Naive B cell (primary cell): Measurements from ENCODE around the gene GPR55. TPM values are rescaled to one million over a fixed set of nuclear protein-coding genes. Genes with fewer than 3 reads are reported as not detected.
A peak's percentile ranks its signal among the peaks of the same experiment; 100 is the strongest.

Source experiments
- ATAC-seq, 2 donors: fragments of 150-1000 bp; cut with Tn5 transposase; 2 replicates each; pipeline ENCODE4 v1.10.0; 2021; ENCODE audit warnings: low read depth in 2 of 2, mild to moderate bottlenecking in 2 of 2, moderate library complexity in 2 of 2
- DNase-seq: peaks from one replicate; pipeline ENCODE4 v3.0.0; 2022
- H3K27ac Mint-ChIP-seq, 6 donors: one replicate each; pipeline ENCODE4 v1.8.0; 2020 to 2022; ENCODE audit warnings: mild to moderate bottlenecking in 6 of 6, mixed read lengths in 6 of 6, moderate library complexity in 5 of 6, inconsistent platforms in 2 of 6
- H3K27me3 Mint-ChIP-seq, 3 donors: one replicate each; pipeline ENCODE4 v1.8.0; 2021 to 2022; ENCODE audit warnings: mixed read lengths in 3 of 3, mild to moderate bottlenecking in 1 of 3
- H3K36me3 Mint-ChIP-seq, 2 donors: one replicate each; pipeline ENCODE4 v1.8.0; 2020 to 2022; ENCODE audit warnings: mixed read lengths in 2 of 2, inconsistent platforms in 1 of 2, mild to moderate bottlenecking in 1 of 2
- H3K4me1 Mint-ChIP-seq, 3 donors: one replicate each; pipeline ENCODE4 v1.8.0; 2020 to 2022; ENCODE audit warnings: mixed read lengths in 3 of 3, inconsistent platforms in 1 of 3, mild to moderate bottlenecking in 1 of 3, moderate library complexity in 1 of 3
- H3K4me3 Mint-ChIP-seq, 8 donors: one replicate each; pipeline ENCODE4 v1.8.0; 2020 to 2022; ENCODE audit warnings: mild to moderate bottlenecking in 8 of 8, mixed read lengths in 8 of 8, moderate library complexity in 8 of 8, inconsistent platforms in 2 of 8
- H3K9me3 Mint-ChIP-seq, 7 donors: one replicate each; pipeline ENCODE4 v1.8.0; 2020 to 2022; ENCODE audit warnings: mixed read lengths in 7 of 7, mild to moderate bottlenecking in 5 of 7, inconsistent platforms in 2 of 7, moderate library complexity in 1 of 7
- polyA plus RNA-seq, 6 donors: library from polyadenylated mRNA; unstranded; fragments of 300-500 nt; fragmentation: Illumina TruSeq; gene quantifications; one replicate each; pipeline ENCODE4 v1.2.3, GENCODE V29; 2021; ENCODE audit warnings: low read depth in 6 of 6

Gene GPR55
- polyA plus RNA-seq, 6 donors from 2014 or later, result 0.12 to 0.56 (median 0.21) TPM; not detected in 3

DNA sequence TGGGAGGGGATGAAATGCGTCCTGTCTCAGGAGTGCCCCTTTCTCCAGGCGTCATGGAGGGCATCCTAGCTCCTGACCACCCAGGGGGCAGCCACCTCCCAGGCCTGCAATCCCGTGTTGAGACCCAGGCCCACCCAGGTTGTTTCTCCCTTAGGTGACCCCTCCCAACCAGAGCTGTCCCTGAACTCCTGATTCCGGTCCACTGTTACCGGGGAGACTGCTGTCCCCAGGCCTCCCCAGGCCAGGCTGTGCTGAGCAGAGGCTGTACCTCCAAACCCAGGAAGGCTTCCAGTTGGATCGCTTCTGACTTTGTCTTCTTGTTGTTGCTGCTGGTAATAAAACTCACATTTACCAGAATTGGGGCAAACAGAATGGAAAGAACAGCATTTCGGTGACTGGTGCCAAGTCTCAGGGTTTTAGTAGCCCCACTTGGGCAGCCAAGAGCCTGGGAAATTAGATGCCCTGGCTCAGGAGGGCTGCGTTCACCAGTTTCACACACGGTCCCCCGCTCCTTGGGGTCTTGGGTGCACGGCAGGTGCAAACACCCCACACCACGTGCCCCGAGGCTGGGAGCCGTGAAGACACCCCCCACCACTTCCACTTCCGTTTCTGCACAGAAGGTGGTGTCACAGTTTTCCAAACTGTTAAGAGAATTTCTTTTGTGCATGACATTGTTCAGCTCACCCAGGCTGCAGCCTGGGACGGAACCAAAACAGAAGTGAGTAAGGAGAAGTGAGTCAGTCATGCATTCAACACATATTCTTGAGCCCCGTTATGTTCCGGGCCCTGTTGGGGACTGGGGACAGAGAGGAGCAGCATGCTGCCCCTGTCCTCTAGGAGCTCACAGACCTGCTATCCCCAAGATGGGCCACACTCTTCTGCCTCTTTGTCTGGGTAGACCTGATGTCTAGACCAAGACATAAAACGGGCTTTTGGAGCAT is 30.9 kb downstream of the GPR55 start:
- Mint-ChIP-seq H3K4me3 (peak overlapping the region in 7 of 8 donors; percentile 9 to 86 (median 59)), H3K9me3 (no peaks in the 10 kb centered on the region), H3K27me3 (peaks cover 0 to 5% (median 0%) of the 10 kb centered on the region in 3 donors), H3K4me1 (peaks cover 31 to 71% (median 55%) of the 10 kb centered on the region in 3 donors), H3K27ac (peak overlapping the region in 5 of 6 donors; percentile 81 to 96 (median 86)), H3K36me3 (no peaks in the 10 kb centered on the region)
- ATAC-seq (peak; percentile 90 to 93), DNase-seq (peak; percentile 65)

DNA sequence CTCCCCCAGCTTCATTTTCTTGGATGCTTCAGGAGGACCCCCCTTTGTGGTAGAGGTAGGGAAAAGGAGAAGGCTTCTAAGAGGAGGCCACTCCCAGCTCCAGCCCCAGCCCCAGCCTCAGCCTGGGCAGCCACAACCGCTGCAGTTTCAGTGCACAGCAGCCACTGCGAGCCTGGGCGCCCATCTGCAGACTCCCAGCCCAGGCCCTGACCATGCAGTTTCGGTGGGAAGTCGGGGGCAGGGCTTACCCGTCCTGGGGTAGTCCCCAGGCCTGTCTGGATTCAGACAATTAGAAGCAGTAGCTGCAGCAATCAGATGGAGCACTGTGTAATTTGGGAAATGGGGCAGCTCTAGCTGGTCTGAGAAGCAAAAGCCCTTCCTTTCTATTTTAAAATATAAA is 31.7 kb downstream of the GPR55 start:
- no peak for ATAC-seq
- H3K4me1 Mint-ChIP-seq, result peaks cover 31 to 75% (median 55%) of the 10 kb centered on the region in 3 donors
- H3K9me3 Mint-ChIP-seq, result peaks cover 0 to 3% (median 0%) of the 10 kb centered on the region in 7 donors
- no peak for DNase-seq
- H3K4me3 Mint-ChIP-seq, result peak overlapping the region in 5 of 8 donors; percentile 25 to 86 (median 41)
- H3K27ac Mint-ChIP-seq, result peak overlapping the region in 2 of 6 donors; percentile 14 to 32
- H3K36me3 Mint-ChIP-seq, result no peaks in the 10 kb centered on the region
- H3K27me3 Mint-ChIP-seq, result peaks cover 0 to 5% (median 0%) of the 10 kb centered on the region in 3 donors

DNA sequence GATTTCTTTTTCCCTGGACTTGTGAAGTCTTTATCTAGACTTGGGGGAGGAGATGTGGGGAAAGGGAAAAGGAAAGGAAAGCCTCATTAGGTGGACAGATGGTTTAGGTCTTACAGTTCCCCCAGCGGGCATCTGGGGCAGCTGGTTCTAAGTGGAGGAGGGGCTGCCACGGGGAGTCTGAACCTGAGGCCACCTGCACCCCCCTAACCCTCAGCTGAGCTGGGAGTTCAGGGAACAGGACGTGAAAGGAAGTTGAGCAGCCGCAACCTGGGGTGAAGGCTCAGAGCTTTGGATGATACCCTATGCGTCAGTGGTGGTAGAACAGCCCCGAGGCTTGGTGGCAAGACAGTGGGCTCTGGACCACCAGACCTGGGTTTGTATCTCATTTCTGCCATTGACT is 33.5 kb downstream of the GPR55 start:
- peak overlapping the region in 4 of 8 donors; percentile 12 to 73 (median 43) for H3K4me3 Mint-ChIP-seq
- no peak overlapping the region for H3K27ac Mint-ChIP-seq
- DNase-seq (no peak), ATAC-seq (no peak)
- H3K36me3 Mint-ChIP-seq, result no peaks in the 10 kb centered on the region
- H3K27me3 Mint-ChIP-seq, result peaks cover 0 to 5% (median 0%) of the 10 kb centered on the region in 3 donors
- H3K9me3 Mint-ChIP-seq, result peaks cover 0 to 3% (median 0%) of the 10 kb centered on the region in 7 donors
- H3K4me1 Mint-ChIP-seq, result peaks cover 25 to 70% (median 51%) of the 10 kb centered on the region in 3 donors

DNA sequence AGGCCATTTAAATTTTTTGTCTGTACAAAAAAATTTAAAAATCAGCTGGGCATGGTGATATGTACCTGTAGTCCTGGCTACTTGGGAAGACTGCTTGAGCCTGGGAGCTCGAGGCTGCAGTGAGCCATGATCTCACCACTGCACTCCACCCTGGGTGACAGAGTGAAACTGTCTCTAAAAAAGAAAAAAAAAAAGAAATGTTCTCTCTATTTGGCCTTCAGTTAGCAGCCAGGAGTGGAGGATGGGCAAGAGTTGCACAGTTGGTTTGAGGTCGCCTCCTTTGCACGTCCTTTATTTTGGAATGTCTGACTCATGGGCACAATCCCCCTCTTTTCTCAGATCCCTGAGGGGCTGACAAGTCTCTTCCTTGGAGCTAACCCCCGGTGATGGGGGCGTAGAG is 34.0 kb downstream of the GPR55 start:
- Mint-ChIP-seq H3K27me3 (peaks cover 0 to 5% (median 0%) of the 10 kb centered on the region in 3 donors), H3K4me1 (peaks cover 26 to 70% (median 51%) of the 10 kb centered on the region in 3 donors), H3K36me3 (no peaks in the 10 kb centered on the region), H3K9me3 (peaks cover 0 to 3% (median 0%) of the 10 kb centered on the region in 7 donors), H3K4me3 (peak overlapping the region in 2 of 8 donors; percentile 15 to 71), H3K27ac (no peak overlapping the region)
- ATAC-seq (no peak), DNase-seq (no peak)

DNA sequence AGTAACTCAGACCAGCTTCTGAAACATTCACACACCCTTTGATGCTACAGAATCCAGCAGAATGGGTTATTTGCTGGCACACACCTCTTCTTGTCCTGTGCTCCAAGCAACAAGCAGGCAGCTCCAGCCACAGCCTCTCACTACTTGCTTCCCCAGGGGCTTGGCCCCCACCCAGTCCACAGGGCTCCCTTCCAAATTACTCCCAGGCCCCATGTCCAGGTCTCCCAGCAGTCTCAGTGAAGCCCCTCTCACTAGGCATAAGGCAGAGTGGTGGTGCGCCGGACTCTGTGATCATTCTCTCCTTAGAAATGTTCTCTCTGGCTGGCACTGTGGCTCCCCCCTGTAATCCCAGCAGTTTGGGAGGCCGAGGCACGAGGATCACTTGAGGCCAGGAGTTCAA is 34.4 kb downstream of the GPR55 start:
- DNase-seq (no peak), ATAC-seq (no peak)
- H3K27ac Mint-ChIP-seq, result peak overlapping the region in 1 of 6 donors; percentile 76
- peaks cover 0 to 3% (median 0%) of the 10 kb centered on the region in 7 donors for H3K9me3 Mint-ChIP-seq
- H3K27me3 Mint-ChIP-seq, result peaks cover 0 to 5% (median 0%) of the 10 kb centered on the region in 3 donors
- no peaks in the 10 kb centered on the region for H3K36me3 Mint-ChIP-seq
- peaks cover 26 to 70% (median 53%) of the 10 kb centered on the region in 3 donors for H3K4me1 Mint-ChIP-seq
- peak overlapping the region in 1 of 8 donors; percentile 35 for H3K4me3 Mint-ChIP-seq

DNA sequence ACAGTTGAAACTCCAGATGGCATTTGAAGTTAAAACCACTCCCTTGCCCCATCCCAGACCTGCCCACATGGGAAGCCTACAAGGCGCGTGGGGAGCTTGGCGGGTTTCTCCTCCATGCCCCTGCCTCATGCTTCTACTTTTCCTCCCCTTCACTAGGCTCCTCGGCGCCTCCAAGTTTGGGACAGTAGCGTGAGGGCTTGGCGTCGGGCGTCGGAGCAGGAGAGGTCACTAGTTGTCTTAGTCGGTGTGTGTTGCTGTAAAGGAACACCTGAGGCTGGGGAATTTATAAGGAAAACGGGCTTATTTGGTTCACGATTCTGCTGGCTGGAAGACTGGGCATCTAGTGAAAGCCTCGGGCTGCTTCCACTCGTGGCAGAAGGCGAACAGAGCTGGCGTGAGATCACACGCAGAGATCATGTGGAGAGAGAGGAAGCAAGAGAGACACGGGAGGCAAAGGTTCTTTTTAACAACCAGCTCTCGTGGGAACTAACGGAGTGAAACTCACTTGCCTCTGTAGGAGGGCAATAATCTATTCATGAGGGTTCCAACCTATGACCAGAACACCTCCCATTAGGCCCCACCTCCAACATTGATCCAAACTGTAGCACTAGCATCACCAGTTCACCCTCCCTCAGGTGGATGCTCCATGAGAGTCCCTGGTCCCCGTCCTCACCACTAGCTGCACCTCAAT is 35.0 kb downstream of the GPR55 start:
- DNase-seq (no peak), ATAC-seq (no peak)
- Mint-ChIP-seq H3K27me3 (peaks cover 0 to 5% (median 0%) of the 10 kb centered on the region in 3 donors), H3K4me1 (peaks cover 25 to 67% (median 54%) of the 10 kb centered on the region in 3 donors), H3K27ac (peak overlapping the region in 2 of 6 donors; percentile 52 to 76), H3K9me3 (peaks cover 0 to 3% (median 0%) of the 10 kb centered on the region in 7 donors), H3K36me3 (no peaks in the 10 kb centered on the region), H3K4me3 (peak overlapping the region in 2 of 8 donors; percentile 35 to 60)

DNA sequence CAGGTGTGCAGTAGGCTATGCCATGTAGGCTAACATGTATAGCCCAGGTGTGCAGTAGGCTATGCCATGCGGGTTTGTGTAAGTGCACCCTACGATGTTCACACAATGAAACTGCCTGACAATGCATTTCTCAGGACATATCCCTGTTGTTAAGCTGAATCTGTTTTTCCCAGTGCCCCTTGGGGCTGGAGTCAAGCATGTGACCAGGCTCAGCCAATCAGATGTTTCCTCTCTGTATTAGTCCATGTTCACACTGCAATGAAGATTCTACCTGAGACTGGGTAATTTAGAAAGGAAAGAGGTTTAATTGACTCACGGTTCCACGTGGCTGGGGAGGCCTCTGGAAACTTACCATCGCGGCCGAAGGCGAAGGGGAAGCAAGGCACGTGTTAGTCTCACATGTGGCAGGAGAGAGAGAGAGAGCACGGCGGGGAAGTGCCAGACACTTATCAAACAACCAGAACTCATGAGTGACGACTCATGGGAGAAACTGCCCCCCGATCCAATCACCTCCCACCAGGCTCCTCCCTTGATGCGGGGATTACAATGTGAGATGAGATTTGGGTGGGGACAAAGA is 36.1 kb downstream of the GPR55 start:
- ATAC-seq (no peak), DNase-seq (no peak)
- H3K9me3 Mint-ChIP-seq, result peaks cover 0 to 3% (median 0%) of the 10 kb centered on the region in 7 donors
- H3K4me1 Mint-ChIP-seq, result peaks cover 16 to 59% (median 46%) of the 10 kb centered on the region in 3 donors
- peaks cover 0 to 5% (median 0%) of the 10 kb centered on the region in 3 donors for H3K27me3 Mint-ChIP-seq
- H3K36me3 Mint-ChIP-seq, result no peaks in the 10 kb centered on the region
- H3K4me3 Mint-ChIP-seq, result no peak overlapping the region
- H3K27ac Mint-ChIP-seq, result peak overlapping the region in 1 of 6 donors; percentile 42

DNA sequence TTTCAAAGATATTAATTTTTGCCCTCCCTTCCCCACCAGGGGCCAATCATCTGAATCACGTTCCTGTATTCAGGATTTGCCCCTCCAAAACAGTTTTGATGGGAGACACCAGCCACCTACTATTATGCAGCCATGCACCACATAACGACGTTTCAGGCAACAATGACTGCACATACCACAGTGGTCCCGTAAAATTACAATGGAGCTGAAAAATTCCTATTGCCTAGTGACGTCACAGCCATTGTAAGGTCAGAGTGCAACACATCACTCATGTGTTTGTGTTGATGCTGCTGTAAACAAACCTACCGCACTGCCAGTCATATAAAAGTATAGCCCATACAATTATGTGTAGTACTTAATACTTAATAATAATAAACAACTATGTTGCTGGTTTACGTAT is 37.7 kb downstream of the GPR55 start:
- ATAC-seq (no peak), DNase-seq (no peak)
- peaks cover 0 to 5% (median 0%) of the 10 kb centered on the region in 3 donors for H3K27me3 Mint-ChIP-seq
- peaks cover 0 to 3% (median 0%) of the 10 kb centered on the region in 7 donors for H3K9me3 Mint-ChIP-seq
- no peaks in the 10 kb centered on the region for H3K36me3 Mint-ChIP-seq
- H3K27ac Mint-ChIP-seq, result no peak overlapping the region
- H3K4me1 Mint-ChIP-seq, result peaks cover 14 to 47% (median 33%) of the 10 kb centered on the region in 3 donors
- H3K4me3 Mint-ChIP-seq, result no peak overlapping the region

DNA sequence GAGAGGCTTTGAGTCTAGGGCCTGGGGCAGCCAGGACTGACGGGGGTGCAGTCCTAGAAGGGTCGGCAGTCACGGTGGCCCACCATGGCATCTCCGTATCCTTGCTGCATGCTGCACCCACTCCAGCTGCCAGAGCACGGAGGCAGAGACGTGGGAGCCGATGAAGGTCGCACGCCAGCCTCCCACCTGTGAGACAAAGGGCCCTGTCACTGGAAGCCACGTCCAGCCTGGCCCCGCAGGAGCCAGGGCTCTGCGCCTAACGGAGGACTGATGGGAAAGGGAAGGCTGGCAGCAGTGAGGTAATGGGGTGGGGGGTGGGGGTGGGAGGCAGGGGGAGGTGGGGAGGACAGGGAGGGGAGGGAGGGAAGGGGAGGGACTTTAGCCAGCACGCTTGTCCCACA is 38.4 kb downstream of the GPR55 start:
- ATAC-seq (no peak), DNase-seq (no peak)
- peaks cover 0 to 3% (median 0%) of the 10 kb centered on the region in 7 donors for H3K9me3 Mint-ChIP-seq
- H3K36me3 Mint-ChIP-seq, result no peaks in the 10 kb centered on the region
- H3K27ac Mint-ChIP-seq, result peak overlapping the region in 1 of 6 donors; percentile 89
- peaks cover 0 to 5% (median 0%) of the 10 kb centered on the region in 3 donors for H3K27me3 Mint-ChIP-seq
- peaks cover 14 to 41% (median 31%) of the 10 kb centered on the region in 3 donors for H3K4me1 Mint-ChIP-seq
- H3K4me3 Mint-ChIP-seq, result peak overlapping the region in 1 of 8 donors; percentile 25

DNA sequence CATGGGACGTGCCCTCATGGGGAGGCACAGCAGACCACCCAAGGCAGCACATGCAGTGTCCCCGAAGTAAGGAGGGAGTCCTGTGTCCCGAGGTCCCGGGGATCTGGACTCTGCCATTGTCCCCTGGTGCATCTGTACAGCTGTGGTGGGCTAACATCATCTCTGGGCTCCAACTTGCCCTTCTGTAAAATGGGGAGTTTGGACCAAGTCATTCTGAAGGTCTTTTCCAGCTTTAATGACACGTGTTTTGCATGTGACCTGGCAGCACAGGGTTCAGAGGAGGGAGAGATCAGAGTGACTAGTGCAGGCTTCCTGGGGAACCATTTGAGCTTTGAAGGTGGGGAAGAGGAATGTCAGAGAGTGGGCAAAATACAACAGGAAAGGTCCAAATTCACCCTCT is 38.8 kb downstream of the GPR55 start:
- Mint-ChIP-seq H3K4me3 (no peak overlapping the region), H3K4me1 (peaks cover 10 to 36% (median 26%) of the 10 kb centered on the region in 3 donors), H3K36me3 (no peaks in the 10 kb centered on the region), H3K9me3 (peaks cover 0 to 3% (median 0%) of the 10 kb centered on the region in 7 donors), H3K27me3 (peaks cover 0 to 2% (median 0%) of the 10 kb centered on the region in 3 donors), H3K27ac (peak overlapping the region in 2 of 6 donors; percentile 70 to 89)
- ATAC-seq (no peak), DNase-seq (no peak)

DNA sequence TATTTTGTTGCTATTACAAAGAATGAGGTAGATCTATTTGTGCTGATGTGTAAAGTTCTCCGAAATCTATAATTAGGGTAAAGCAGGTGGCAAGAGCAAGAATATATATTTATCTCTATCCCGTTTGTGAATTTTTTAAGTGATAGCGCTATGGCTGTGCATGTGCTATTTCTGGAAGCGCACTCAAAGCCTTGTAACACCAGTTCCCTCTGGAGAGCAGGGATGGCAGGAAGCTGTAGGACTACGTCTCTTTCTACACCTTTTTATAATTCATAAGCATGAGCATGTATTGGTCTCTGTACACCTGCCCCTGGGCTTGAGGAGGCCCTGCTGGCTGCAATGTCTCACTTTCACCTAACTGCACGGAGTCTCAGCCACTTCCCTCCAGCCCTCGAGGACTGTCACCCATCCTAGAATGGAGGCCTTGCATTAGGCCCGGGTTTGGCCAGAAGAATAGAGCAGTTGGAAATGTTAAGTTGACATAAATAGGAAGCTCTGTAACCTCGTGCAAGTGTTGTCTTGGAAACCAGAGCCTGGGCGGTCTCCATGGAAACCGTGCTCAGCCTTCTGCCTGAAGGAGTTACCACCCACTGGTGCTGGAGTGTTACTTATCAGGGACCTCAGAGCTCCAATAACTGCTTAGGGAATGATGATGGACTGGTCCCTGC is 39.4 kb downstream of the GPR55 start:
- Mint-ChIP-seq H3K36me3 (no peaks in the 10 kb centered on the region), H3K27me3 (no peaks in the 10 kb centered on the region), H3K27ac (peak overlapping the region in 3 of 6 donors; percentile 14 to 90 (median 70)), H3K9me3 (peaks cover 0 to 3% (median 0%) of the 10 kb centered on the region in 7 donors), H3K4me1 (peaks cover 10 to 30% (median 21%) of the 10 kb centered on the region in 3 donors), H3K4me3 (no peak overlapping the region)
- peak; percentile 58 to 73 for ATAC-seq
- no peak for DNase-seq

DNA sequence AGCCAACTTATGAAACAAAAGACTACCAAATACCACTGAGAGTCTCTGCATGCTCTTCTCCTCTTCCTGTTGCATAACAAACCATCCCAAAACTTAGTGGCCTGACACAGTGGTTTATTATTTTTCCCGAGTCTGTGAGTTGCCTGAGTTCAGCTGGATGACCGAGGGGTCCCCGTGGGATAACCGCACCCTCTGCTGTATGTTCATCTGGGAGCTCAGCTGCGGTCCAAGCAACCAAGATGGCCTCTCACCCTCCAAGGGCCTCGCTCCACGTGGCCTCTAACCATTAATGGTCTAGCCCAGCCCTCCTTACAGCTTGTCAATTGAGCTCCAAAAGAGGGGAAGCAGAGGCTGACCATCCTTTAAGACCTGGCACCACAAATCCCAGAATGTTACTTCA is 43.2 kb downstream of the GPR55 start:
- peak overlapping the region in 1 of 8 donors; percentile 25 for H3K4me3 Mint-ChIP-seq
- peaks cover 29 to 44% (median 44%) of the 10 kb centered on the region in 3 donors for H3K4me1 Mint-ChIP-seq
- H3K36me3 Mint-ChIP-seq, result no peaks in the 10 kb centered on the region
- no peak for ATAC-seq
- H3K9me3 Mint-ChIP-seq, result no peaks in the 10 kb centered on the region
- no peak for DNase-seq
- H3K27me3 Mint-ChIP-seq, result no peaks in the 10 kb centered on the region
- no peak overlapping the region for H3K27ac Mint-ChIP-seq
